D341Med (cell line): ENCODE results near the gene DCUN1D2.
"Not testable (repeated sequence)": the region's sequence is repeated elsewhere in the genome, so short reads cannot be mapped to it uniquely, and the experiment has no call there.

Source experiments
- DNase-seq: peaks from one replicate; pipeline ENCODE4 v3.0.0; 2012; ENCODE audit warnings: low spot score

The DCUN1D2 gene

GRCh38 chr13:113445791-113446487 lies 44.6 kb downstream of the DCUN1D2 start:
- DNase-seq: no peak

GRCh38 chr13:113443991-113444390 lies 46.5 kb downstream of the DCUN1D2 start:
- DNase-seq: no peak

GRCh38 chr13:113442985-113443362 lies 47.5 kb downstream of the DCUN1D2 start:
- no peak for DNase-seq

GRCh38 chr13:113442354-113442984 lies 48.0 kb downstream of the DCUN1D2 start:
- DNase-seq: no peak

GRCh38 chr13:113441661-113442060 lies 48.9 kb downstream of the DCUN1D2 start:
- DNase-seq: no peak

- DNase-seq: no peak
Observed at GRCh38 chr13:113437408-113438010, 53.0 kb downstream of the DCUN1D2 start.

GRCh38 chr13:113436866-113437265 lies 53.6 kb downstream of the DCUN1D2 start:
- not testable (repeated sequence) for DNase-seq

- not testable (repeated sequence) for DNase-seq
Observed at GRCh38 chr13:113435907-113436306, 54.6 kb downstream of the DCUN1D2 start.

- no peak for DNase-seq
Observed at GRCh38 chr13:113433391-113433916, 57.1 kb downstream of the DCUN1D2 start.

- no peak for DNase-seq
Observed at GRCh38 chr13:113432506-113433270, 57.8 kb downstream of the DCUN1D2 start.

GRCh38 chr13:113431171-113431570 lies 59.3 kb downstream of the DCUN1D2 start:
- DNase-seq: no peak

GRCh38 chr13:113430378-113431110 lies 60.0 kb downstream of the DCUN1D2 start:
- DNase-seq: no peak

GRCh38 chr13:113429608-113429985 lies 60.9 kb downstream of the DCUN1D2 start:
- no peak for DNase-seq

GRCh38 chr13:113428871-113429607 lies 61.5 kb downstream of the DCUN1D2 start:
- no peak for DNase-seq

- DNase-seq: no peak
Observed at GRCh38 chr13:113428469-113428865, 62.0 kb downstream of the DCUN1D2 start.

GRCh38 chr13:113427562-113428468 lies 62.7 kb downstream of the DCUN1D2 start:
- DNase-seq: no peak

- DNase-seq: no peak
Observed at GRCh38 chr13:113426591-113426986, 63.9 kb downstream of the DCUN1D2 start.

- DNase-seq: no peak
Observed at GRCh38 chr13:113425941-113426590, 64.4 kb downstream of the DCUN1D2 start.

GRCh38 chr13:113423520-113424163 lies 66.9 kb downstream of the DCUN1D2 start:
- no peak for DNase-seq
